Brain pericyte (primary cell): ENCODE results near the gene YPEL4.
"Not testable (repeated sequence)": the region's sequence is repeated elsewhere in the genome, so short reads cannot be mapped to it uniquely, and the experiment has no call there.

Source experiments
- DNase-seq: peaks from one replicate; pipeline ENCODE4 v3.0.0-alpha.2; 2012; ENCODE audit warnings: low read depth, low spot score

The YPEL4 gene

GRCh38 chr11:57649826-57650738 is at the start of gene YPEL4:
Gene YPEL4, minus strand, starts transcription at chr11:57649912. Its CDS starts 2,805 bp downstream, at chr11:57647107.
- no peak for DNase-seq

DNA sequence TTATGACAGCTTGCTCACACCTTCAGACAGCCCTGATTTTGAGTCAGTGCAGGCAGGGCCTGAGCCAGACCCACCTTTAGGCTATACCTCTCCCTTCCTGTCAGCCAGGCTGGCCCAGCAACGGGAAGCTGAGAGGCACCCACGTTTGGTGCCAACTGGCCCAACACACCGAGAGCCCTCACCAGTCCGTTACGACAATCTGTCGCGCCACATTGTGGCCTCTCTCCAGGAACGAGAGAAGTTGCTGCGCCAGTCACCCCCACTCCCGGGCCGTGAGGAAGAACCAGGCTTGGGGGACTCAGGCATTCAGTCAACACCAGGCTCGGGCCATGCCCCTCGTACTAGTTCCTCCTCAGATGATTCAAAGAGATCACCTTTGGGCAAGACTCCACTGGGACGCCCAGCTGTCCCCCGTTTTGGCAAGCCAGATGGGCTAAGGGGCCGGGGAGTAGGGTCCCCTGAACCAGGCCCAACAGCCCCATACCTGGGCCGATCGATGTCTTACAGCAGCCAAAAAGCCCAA is 49.2 kb upstream of the YPEL4 start:
- DNase-seq: no peak

DNA sequence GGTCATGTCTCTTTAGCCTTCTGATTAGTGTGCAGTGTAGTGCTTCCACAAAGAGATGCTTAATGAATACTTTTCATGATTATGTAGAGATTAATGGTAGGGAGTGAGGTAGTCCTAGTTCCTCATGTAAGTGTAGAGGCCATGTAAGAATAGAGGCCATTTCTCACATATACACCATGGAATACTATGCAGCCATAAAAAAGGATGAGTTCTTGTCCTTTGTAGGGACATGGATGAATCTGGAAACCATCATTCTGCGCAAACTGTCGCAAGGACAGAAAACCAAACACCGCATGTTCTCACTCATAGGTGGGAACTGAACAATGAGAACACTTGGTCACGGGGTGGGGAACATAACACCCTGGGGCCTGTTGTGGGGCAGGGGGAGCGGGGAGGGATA is 40.8 kb upstream of the YPEL4 start:
- DNase-seq: not testable (repeated sequence)

DNA sequence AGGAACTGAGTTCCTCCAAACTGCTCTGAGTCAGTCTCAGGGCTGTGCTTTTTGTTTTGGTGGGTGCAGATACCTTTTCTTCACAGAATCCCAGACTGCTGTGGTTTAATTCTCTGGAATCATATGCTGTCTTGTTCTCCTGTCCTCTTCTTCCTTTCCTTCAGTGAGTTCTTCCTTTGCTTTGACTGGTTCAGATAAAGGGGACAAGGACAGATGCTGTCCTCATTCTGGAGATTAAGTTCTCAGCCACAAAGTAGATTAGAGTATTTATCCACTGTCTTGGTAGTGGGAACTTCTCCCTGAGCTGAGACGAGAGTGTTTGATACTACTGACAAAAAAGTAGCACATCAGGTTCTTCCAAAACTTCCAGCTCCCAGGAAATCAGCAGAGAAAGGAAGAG is 31.5 kb upstream of the YPEL4 start:
- DNase-seq: no peak

- DNase-seq: no peak
These were observed 30.8 kb upstream of the YPEL4 start for GRCh38 chr11:57680552-57680874.

DNA sequence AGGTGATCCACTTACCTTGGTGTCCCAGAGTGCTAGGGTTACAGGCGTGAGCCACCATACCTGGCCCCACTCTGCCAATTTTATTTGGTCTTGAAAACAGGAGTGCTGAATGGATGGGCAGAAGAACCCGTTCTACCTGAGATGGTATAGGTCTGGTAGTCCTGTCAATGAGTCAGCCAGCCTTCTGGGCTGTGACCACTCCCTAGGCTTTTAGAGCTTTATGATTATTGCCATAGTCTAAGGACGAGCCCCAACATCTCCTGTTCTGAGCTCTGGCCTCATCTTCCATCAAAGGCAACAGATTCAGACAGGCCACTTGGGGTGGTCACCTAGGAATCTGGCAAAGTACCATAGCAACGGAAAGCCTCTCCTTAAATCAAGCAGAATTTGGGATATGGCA is 29.7 kb upstream of the YPEL4 start:
- DNase-seq: no peak

GRCh38 chr11:57675176-57675941 is 25.6 kb upstream of the YPEL4 start:
- DNase-seq: no peak

- no peak for DNase-seq
These were observed 24.5 kb upstream of the YPEL4 start for GRCh38 chr11:57674251-57674650.

DNA sequence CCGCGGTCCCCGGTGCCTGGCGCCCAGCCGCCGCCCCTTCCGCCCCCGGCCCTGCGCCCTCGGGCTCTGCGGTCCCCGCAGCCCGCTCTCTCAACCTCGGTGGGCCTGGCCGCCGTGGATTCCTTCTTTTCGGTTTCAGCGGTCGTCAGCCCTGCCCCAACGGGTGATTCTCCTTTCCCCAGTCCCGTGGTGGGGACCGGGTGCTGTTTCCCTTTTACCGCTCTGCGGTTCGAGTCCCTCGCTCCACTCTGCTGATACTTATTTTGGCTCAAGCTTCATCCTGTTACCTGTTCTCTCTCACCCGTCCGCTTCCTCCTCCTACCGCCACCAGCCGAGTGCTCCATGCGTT is 18.7 kb upstream of the YPEL4 start:
- no peak for DNase-seq

DNA sequence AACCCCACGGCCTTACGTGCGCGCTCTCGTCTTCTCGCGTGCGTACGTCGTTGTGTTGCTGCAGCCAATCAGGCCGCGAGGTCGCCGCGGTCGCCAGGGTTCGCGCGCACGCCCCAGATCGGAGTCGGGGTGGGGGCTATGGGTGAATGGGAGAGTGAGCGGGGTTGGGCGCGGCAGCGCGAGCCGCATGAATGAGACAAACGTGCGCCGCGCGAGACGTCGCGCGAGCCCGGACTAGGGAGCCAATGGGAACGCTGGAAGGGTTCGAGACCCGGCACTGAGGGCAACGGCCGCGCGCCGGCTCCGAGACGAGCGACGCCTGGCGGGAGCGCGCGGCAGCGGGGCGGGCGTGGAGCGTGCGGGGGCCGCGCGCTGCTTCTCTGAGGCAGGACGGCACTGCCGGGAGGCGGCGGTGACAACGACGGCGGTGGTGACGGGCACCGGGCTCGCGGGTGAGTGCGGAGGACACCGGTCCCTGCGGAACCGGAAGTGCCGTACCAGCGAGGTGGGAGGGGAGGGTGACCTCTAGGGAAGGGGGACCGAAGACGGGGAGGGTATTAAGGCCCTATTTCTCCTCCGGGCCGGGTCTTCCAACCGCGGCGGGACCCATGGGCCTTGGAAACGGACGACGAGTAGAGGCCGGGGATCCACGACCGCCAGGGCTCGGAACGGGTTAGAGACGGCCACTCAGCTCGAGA is 18.2 kb upstream of the YPEL4 start, which contains the start of gene ZDHHC5:
Gene ZDHHC5, plus strand, starts transcription at position 379 of the 698 bp plus-strand sequence. CDS start 4,977 bp downstream, outside the sequence.
- DNase-seq: peak; percentile 100

DNA sequence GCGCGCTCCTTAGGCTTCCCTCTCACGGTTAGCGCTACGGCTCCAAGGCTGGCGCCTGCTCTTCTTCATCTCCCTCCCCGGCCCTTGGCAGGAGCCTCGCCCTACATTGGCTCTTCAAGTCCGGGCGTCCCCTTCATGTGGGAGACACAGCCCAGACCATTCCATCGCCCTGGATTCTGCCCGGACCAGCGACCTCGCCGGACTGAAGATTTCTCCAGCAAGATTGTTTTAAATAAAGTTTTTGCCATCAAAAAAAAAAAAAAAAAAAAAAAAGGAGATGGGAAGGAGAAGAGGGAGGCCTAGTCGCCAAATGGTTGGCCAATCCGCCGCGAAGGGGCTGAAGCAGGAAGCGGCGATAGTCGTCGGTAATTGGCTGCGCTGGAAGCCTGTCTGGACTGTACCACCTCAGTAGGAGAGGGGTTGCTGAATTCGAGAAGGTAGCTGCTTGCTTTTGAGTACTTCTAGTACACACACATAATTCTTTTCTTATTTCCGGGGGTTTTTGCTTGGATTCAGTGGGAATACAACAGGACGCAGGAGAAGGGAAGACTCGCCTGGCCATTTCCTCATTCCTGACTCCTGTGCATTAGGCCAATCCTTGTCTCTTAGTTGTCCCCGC is 17.5 kb upstream of the YPEL4 start:
- DNase-seq: no peak

DNA sequence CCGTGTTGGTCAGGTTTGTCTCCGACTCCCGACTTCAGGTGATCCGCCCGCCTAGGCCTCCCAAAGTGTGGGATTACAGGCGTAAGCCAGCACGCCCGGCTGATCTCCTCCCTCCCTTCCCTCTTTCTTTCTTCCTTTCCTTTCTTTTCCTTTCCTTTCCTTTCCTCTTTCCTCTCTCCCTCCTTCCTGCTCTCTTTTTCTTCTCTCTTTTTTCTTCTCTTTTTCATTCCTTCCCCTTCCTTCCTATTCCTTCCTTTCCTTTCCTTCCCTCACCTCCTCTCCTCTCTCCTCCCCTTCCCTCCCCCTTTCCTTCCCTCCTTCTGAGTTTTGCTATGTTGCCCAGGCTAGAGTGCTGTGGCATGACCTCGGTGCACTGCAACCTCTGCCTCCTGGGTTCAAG is 14.3 kb upstream of the YPEL4 start:
- DNase-seq: no peak

GRCh38 chr11:57662893-57663292 is 13.2 kb upstream of the YPEL4 start:
- no peak for DNase-seq

GRCh38 chr11:57659669-57660068 is 10.0 kb upstream of the YPEL4 start:
- no peak for DNase-seq

DNA sequence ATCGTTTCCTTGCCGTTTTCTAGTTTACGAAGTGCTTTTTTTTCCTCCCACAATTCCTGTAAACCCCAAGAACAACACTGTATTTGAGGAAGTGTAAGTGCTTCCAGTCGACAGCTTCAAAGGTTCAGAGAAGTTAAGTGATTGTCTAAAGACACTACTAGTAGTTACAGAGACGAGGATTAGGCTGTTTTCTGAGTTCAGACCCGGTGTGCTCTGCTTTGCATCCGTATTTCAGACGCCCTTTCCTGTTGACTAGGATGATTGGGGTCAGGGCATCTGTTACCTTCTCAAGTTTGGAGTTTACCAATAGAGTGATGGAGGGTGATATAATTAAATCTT is 8.3 kb upstream of the YPEL4 start:
- no peak for DNase-seq

- peak; percentile 95 for DNase-seq
These were observed 7.7 kb upstream of the YPEL4 start, which contains the start of gene CLP1 for GRCh38 chr11:57657194-57658022. Gene CLP1, plus strand, starts transcription at chr11:57657762. Its CDS starts 1,715 bp downstream, at chr11:57659477.

DNA sequence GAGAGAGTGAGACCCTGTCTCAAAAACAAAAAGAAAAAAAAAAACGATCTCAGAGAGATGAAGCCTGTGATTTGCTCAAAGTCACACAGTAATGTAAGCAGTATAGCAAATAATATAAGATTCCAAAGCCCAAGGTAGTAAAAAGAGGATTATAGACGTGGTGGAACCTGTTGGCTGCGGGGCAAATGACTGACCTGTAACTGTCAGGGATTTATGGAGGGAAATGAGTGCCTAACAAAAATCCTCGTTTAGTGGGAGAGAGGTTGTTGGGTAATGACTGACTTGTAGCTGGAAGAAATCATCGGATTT is 7.1 kb upstream of the YPEL4 start:
- no peak for DNase-seq

DNA sequence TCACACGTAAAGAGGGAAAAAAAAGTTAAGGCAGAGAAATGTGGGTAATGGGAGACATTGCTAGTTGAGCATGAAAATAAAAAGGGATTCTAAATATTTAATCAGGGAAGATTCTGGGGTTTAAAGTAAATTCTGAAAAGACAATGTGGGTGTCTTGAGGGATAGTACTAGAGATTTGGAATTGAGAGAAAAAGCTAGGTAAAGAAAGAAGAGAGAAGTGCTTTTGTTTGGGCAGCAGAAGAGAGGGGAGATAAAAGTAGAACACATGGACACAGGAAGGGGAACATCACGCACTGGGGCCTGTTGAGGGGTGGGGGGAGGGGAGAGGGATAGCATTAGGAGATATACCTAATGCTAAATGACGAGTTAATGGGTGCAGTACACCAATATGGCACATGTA is 3.5 kb upstream of the YPEL4 start:
- no peak for DNase-seq

- DNase-seq: no peak
These were observed 3.0 kb upstream of the YPEL4 start for GRCh38 chr11:57652662-57653061.

DNA sequence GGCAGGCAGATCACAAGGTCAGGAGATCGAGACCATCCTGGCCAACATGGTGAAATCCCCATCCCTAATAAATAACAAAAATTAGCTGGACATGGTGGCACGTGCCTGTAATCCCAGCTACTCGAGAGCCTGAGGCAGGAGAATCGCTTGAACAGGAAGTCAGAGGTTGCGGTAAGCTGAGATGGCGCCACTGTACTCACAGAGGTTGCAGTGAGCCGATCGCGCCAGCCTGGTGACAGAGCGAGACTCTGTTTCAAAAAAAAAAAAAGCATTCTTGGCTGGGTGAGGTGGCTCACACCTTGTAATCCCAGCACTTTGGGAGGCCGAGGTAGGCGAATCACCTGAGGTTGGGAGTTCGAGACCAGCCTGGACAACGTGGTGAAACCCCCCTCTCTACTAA is 2.5 kb upstream of the YPEL4 start:
- DNase-seq: not testable (repeated sequence)

GRCh38 chr11:57651408-57651807 is 1.7 kb upstream of the YPEL4 start:
- no peak for DNase-seq
